HG02870 (cell line): Measurements from ENCODE around the gene LIN9.
"Not testable (repeated sequence)": the region's sequence is repeated elsewhere in the genome, so short reads cannot be mapped to it uniquely, and the experiment has no call there.

Experiments used
- ATAC-seq: cut with Tn5 transposase; IDR thresholded peaks from one replicate; pipeline ENCODE4 v1.9.1; 2021; ENCODE audit warnings: mild to moderate bottlenecking, moderate library complexity; ENCODE audit not compliant: unreplicated experiment

Gene LIN9

GRCh38 chr1:226276077-226276682 is 32.8 kb downstream of the LIN9 start:
- no peak for ATAC-seq

GRCh38 chr1:226274138-226274537 is 34.8 kb downstream of the LIN9 start:
- no peak for ATAC-seq

DNA sequence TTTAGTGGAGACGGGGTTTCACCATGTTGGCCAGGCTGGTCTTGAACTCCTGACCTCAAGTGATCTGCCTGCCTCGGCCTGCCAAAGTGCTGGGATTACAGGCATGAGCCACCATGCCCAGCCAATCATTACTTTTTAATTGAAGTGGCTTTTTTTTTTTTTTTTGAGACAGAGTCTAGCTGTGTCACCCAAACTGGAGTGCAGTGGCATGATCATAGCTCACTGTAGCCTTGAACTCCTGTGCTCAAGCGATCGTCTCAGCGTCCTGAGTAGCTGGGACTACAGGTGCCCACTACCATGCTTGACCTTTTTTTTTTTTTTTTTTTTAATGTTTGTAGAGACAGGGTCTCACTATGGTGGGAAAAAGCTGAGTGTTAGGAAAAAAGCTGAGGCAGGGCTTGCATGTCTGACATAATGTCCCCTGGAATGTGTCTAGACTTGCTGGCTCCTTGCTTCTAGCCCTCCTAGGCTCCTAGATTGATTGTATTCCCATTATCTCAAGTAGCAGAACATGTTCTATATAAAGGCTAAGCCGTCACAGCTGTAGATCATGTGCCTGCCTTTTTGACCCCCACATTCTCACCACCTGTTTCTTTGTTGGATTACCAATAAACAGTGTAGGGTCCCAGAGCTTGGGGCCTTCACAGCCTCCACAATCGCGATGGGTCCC is 36.6 kb downstream of the LIN9 start:
- ATAC-seq = not testable (repeated sequence)

GRCh38 chr1:226268421-226269124 is 40.4 kb downstream of the LIN9 start:
- ATAC-seq = no peak

- ATAC-seq = no peak
These were observed 47.1 kb downstream of the LIN9 start for GRCh38 chr1:226261818-226262217.

DNA sequence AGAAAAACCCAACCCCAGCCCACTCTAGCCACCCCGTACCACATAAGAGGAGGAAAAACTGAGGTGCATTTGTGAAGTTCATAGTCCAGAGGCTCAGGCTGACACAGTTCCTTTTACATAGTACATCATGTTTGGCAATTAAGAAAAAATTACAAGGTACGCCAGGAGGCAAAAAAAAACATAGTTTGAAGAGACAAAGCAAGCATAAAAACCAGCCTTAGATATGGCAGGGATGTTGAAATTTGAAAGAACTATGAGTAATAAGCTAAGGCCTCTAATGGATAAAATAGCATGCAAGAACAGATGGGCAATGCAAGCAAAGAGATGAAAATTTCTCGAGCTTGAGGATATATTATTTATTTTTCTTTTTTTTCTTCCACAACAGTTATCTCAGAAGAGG is 53.6 kb downstream of the LIN9 start:
- no peak for ATAC-seq

DNA sequence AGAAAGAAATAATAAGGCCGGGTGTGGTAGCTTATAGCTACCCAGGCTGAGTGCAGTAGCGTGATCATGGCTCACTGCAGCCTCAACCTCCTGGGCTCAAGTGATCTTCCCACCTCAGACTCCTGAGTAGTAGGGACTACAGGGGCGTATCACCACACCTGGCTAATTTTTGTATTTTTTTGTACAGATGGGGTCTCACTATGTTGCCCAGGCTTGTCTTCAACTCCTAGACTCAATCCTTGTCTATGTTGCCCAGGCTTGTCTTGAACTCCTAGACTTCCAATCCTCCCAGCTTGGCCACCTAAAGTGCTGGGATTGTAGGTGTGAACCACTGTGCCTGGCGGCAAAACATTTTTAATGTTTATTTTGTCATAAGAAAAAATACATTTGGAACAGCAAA is 55.0 kb downstream of the LIN9 start:
- no peak for ATAC-seq

DNA sequence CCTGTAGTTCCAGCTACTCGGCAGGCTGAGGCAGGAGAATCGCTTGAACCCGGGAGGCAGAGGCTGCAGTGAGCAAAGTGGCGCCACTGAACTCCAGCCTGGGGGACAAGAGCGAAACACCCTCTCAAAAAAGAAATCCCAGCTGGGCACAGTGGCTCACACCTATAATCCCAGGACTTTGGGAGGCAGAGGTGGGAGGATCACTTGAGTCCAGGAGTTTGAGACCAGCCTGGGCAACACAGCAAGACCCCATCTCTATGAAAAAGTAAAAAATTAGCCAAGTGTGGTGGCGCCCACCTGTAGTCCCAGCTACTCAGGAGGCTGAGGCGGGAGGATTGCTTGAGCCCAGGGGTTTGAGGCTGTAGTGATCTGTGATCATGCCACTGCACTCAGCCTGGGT is 56.1 kb downstream of the LIN9 start:
- not testable (repeated sequence) for ATAC-seq

GRCh38 chr1:226250511-226250910 is 58.5 kb downstream of the LIN9 start:
- no peak for ATAC-seq

DNA sequence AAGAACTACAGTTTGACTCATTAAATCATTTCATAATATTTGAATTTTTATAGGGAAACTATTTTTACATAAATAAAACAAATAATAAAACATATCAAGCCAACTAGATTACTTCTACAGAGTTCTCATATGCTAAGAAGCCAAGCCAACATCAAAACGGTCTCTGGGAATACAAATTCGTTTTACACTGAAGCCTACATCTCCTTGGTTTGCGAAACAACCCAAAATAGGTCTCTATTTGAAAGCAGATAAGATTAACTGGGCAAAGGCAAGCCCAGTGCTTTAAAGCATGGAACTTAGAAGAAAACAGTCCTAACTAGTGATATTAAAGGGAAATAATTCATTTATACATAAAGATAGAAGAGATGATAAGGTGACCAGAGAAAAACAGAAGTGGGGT is 60.2 kb downstream of the LIN9 start:
- no peak for ATAC-seq

DNA sequence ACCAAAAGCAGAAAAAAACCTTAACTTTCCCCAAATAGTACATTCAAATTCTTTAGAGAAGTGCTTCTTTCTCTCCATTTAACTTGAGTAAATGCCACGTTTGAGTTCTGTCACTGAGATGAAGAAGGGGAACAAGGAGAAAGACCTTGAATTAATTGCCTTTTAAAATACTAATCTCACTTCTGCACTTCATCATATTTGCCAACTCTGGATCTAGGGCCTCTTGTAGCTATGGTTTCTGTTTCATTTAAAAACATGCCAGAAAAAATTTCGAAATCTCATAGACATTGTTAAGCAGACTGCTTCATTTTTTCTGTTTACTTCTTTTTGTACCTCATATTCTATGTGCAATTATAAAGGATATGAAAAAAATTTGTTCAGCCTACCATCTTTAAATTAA is 60.9 kb downstream of the LIN9 start:
- ATAC-seq = no peak

DNA sequence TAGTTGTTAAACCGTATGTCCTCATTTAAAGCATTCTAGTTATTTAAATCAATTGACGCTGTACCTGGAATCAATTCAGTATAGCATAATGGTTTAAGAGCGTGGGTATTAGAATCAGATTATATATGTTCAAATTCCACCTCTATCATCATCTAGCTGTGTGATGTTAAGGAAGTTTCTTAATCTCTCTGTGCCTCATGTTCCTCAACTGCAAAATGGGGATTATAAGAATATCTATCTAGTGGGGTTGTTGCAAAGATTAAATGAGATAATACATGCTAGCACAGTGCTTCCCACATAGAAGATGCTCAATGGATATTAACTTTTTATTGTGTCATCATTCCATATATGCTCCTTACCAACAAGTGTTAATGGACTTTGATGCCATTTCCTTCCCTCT is 69.5 kb downstream of the LIN9 start:
- ATAC-seq = no peak

DNA sequence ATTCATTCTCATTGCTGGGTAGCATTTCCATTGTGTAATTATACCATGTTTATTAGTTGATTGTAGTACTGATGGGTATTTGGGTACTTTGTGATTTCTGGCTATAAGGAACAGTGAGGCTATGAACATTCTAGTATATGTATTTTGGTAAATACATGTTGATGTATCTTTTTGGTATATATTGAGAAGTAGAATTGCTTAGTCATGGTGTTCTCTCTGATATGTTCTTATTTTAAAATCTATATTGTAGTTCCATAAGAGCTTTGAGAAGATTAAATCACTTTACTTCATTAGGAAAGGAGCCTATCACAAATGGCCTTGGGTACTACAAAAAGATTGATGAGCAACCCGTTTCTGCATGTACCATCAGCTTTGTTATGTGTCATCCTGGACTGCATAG is 72.1 kb downstream of the LIN9 start:
- ATAC-seq = no peak

- ATAC-seq = no peak
These were observed 75.2 kb downstream of the LIN9 start for GRCh38 chr1:226233806-226234205.

- ATAC-seq = no peak
These were observed 75.7 kb downstream of the LIN9 start for GRCh38 chr1:226233293-226233692.

GRCh38 chr1:226226601-226227000 is 82.4 kb downstream of the LIN9 start:
- no peak for ATAC-seq

DNA sequence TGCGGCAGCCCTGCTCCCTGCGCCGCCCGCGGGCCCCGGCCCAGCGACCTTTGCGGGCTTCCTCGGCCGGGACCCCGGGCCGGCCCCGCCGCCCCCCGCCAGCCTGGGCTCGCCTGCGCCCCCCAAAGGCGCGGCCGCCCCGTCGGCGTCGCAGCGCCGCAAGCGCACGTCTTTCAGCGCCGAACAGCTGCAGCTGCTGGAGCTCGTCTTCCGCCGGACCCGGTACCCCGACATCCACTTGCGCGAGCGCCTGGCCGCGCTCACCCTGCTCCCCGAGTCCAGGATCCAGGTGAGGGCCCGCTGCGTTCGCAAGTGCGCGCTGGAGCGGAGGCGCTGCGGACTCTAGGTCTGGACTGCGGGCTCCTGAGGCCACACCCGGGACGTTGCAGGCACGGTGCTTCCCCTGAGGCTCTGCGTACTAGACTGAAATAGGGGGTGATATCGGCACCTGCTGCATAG is 85.1 kb downstream of the LIN9 start:
- peak; percentile 60 for ATAC-seq

- ATAC-seq = peak; percentile 24
These were observed 85.7 kb downstream of the LIN9 start, which contains the start of gene MIXL1 for GRCh38 chr1:226223157-226223785. TSS of gene MIXL1 (plus strand) at chr1:226223664. CDS start at chr1:226223682, 18 bp downstream.

GRCh38 chr1:226222686-226223085 is 86.3 kb downstream of the LIN9 start:
- ATAC-seq = no peak

DNA sequence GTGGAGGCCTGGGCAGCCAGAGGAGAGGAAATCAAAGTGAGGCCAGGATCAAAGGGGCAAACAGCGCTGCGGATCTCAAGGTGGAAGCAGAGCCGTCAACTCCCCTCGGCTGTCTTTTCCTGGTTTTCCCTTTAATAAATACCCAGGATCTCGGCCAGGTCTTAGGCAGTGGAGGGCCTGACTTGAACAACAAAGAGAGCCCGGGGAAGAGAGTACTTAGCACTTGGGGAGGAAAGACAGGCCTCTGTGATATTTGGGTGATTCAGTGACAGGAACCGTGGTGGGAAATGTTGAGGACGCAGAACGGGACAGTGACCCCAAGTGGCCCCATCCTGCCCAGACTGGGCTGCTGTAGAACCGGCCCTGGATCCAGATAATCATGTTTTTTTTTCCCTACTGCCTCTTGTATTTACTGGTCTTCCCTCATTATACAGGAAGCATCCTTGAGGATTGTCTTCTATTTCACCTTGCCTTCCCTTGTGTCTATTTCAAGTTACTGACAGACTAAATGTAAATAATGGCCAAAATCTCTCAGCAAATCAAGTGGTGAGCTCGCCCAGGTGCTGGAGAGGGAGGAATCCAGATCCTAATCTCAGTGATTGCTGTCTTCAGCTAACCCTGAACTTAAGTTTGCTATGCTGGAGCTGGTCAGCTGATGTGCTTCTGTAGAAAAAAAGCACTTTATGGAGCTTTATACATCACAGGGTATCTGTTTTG is 88.3 kb downstream of the LIN9 start:
- no peak for ATAC-seq

DNA sequence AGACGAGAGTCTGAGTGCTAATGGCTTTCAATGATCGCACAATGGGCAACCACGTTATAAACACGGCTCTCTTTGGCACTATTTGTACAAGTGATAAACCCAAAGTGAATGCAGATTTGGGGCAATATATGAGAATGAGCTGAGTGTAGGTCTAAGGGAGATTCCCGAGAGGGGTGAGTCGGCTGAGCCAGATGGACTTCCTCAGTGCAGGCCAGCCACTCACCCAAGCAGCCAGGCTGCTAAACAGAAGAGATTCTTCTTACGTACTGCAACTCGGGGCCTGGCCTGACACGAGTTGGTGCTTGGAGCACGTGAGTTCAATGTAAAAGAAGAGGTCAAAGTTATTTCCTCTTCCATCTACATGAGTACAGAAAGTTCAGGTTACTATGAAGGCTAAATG is 91.7 kb downstream of the LIN9 start:
- ATAC-seq = no peak
